ENCODE data around the gene MZT2B.
"Not testable (repeated sequence)": the region's sequence is repeated elsewhere in the genome, so short reads cannot be mapped to it uniquely, and the experiment has no call there.

- not testable (repeated sequence) for TF ChIP-seq CTCF (conservative IDR thresholded peaks at IDR 0.05; ENCODE audit: low read depth, low read length); EZH2 (IDR thresholded peaks at IDR 0.05; ENCODE audit: borderline replicate concordance, low read depth, low read length, poor library complexity, severe bottlenecking)
Observed at GRCh38 chr2:130143266-130144039, 38.6 kb upstream of the MZT2B start.
